NCI-H460 (cell line): Measurements from ENCODE around the gene OR7A17. TPM values are rescaled to one million over a fixed set of nuclear protein-coding genes. Genes with fewer than 3 reads are reported as not detected.

Experiments
- DNase-seq: peaks from one replicate; pipeline ENCODE4 v3.0.0-alpha.2; 2016; ENCODE audit warnings: low read depth; ENCODE audit errors: extremely low read depth
- polyA plus RNA-seq: library from polyadenylated mRNA; depleted of rRNA; stranded (reverse); fragments of >200 nt; gene quantifications from 2 replicates; pipeline ENCODE4 v1.2.3, GENCODE V29; 2014; cell fraction: nucleus; rRNA removed
- total RNA-seq: library from RNA; depleted of rRNA; stranded (reverse); fragments of >200 nt; shearing (Covaris generic); gene quantifications from 2 replicates; pipeline ENCODE4 v1.2.3, GENCODE V29; 2014; rRNA removed

OR7A17 gene
- total RNA-seq: not detected in 2 replicates
- not detected in 2 replicates for polyA plus RNA-seq

DNA sequence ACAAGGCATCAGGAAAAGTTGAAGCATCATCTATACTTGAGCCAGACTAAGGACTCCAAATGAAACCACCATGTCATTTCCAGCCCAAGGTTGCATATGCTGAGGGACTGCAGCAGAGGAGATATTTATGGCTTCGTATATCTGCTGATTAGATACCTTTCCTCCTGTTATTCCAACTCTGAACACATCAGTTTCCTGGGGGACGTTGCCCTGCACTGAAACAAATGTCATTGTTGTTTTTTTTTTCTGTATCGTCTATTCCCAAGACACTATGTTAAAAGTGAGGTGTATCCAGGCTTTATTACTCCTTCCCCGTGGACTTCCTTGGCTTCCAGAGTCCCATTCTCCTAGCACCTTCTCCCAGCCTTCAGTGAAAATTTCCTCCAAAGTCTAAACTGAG is at the start of gene OR7A17:
Gene OR7A17 (minus strand): TSS at position 101 of the 400 bp plus-strand sequence. CDS start 4,777 bp downstream, outside the sequence.
- no peak for DNase-seq

DNA sequence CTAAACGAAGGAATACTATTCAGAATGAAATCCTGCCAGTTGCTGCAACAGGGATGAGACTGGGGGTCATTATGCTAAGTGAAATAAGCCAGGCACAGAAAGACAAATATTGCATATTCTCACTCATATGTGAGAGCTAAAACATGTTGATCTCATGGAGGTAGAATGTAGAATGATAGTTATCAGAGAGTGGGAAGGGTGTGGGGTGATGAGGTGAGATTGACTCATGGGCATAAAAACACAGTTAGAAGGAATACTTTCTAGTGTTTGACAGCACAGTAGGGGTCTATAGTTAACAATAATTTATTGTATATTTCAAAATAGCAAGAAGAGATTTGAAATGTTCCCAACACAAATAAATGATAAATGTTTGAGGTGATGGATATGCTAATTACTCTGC is 47.6 kb upstream of the OR7A17 start:
- no peak for DNase-seq

DNA sequence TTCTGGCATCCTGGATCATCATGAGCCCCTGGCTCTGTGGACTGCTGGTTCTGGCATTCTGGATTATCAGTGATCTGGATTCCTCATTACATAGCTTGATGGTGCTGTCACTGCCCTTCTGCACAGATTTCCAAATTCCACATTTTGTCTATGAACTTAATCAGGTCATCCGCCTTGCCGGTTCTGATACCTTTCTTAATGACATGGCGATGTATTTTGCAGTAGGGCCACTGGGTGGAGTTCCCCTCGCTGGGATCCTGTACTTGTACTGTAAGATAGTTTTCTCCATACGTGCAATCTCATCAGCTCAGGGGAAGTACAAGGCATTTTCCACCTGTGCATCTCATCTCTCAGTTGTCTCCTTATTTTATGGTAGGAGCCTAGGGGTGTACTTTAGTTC is 30.9 kb upstream of the OR7A17 start:
- DNase-seq: no peak

DNA sequence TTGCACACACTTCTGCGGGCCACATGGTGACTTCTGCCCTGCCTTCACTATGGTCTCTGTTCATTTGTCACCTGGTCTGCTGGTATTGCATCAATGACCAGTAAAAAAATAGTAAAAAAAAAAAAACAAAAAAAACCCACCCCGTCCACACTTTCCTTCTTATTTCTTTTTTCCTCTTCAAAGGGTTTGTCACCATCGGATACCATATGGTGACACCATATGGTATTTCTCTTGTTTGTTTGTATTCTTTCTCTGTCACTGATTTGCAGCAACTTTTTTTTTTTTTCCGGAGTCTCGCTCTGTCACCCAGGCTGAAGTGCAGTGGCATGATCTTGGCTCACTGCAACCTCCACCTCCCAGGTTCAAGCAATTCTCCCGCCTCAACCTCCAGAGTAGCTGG is 29.2 kb upstream of the OR7A17 start:
- no peak for DNase-seq

DNA sequence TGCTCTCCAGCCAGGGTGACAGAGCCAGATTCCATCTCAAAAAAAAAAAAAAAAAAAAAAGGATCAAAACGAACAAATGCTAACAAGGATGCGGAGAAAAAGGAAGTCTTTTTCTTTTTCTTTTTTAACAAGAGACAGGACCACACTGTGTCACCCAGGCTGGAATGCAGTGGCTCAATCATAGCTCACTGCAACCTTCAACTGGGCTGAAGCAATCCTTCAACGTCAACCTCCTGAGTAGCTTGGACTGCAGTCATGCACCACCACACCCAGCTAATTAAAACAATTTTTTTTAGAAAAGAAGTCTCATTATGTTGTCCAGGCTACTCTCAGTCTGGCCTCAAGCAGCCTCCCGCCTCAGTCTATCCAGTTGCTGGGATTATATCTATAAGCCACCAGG is 20.8 kb upstream of the OR7A17 start:
- DNase-seq: no peak

DNA sequence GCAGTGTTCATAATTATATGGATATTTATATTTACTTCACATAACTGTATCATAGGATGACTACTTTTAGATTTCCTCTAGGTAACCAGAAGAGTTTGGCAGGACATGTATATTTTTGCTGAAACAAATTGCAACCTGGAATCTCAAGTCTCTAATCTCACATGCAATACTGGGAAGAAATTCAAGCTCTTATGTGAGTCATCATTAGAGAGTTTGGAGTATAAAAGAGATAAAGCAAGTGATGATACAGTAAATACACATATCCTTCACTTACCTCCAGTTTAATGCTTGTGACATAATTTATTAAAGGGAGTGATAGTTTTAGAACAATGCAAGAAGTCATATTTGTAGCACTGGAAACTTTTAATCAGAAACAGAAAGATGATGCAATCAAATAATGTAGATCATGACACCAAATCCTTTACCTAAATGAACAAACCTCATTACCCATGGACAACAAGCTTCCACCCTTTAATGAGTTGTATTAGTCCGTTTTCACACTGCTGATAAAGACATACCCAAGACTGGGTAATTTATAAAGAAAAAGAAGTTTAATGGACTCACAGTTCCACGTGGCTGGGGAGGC is 15.8 kb upstream of the OR7A17 start:
- no peak for DNase-seq

DNA sequence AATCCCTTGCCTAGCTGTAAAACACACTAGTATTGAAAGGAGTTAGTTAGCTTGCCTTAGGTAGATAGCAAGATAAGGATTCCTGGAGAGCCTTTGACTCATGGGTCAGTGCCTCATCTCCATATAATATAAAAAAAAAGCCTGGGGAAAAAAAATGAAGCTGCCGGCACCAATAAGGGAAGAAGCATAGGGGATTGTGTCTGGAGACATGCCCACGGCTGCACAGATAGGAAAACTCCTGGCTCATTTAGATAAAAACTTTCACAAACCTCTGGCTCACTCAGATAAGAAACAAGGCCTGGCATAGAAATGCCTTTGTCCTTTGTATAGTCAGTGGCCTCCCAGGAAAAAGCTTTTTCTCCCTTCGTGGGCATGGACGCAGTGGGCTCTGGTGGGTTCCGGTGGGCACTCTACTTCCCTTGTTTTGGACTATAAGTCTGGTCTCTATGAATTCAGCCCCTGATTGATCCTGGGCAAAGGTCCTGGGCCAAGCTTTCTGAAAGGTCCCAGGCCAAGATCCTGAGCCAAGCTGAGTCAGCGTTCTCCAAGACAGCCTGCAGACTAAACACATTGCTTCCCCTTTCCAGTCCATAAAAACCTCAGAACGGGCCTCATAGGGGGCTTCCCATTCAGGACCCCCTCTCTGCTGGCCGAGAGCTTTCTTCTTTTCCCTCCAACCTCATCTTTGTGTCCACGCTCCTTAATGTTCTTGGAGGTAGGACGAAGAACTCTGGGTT is 4.9 kb upstream of the OR7A17 start:
- no peak for DNase-seq

DNA sequence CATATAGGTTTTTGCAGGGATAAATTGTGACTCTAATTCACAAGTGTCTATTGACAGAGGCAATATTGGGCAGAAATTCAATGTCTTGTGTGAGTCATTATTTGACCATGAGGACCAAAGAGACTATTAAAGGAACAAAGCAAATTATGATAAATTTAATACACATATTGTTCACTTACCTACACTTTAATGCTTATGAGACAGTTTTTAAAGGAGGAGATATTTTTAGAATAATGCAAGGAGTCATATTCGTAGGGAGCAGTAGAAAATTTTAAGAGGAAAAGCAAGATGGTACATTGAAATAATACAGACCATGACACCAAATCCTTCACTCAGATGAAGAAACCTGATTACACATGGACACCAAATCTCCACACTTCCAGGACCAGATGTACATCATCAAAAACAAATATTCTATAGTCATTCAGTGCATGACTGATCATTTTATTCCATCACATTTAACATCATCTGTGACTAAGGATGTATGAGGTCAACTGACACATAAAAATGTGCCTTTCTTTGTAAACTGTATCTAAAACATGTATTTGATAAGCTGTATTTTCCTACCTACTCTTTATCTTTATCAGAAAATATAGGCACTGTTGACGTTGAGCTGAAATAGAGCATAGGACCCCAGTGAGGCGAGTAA is 4.2 kb upstream of the OR7A17 start:
- DNase-seq: no peak

DNA sequence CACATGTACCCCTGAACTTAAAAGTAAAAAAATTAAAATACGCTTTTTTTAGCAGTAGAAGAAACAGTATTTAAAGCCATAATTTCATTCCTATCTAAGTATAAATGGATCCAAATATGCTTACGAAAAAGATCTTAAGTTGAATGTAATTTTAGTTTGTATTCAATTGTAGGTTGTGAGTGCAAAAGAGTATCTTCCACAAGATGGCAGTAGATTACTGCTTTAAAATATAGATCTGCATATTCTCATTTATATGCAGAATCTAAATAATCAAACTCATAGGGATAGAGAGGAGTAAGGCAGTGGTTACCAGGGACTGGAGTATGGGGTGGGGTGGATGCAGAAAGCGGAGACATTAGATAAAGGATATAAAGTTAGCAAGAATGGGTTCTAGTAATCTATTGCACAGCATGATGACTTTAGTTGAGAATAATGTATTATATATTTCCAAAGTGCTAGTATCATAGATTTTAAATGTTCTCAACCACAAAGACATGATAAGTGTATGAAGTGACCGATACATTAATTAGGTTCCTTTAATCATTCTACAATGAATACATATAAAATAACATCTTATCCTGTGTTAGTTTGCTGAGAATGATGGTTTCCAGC is 14.2 kb downstream of the OR7A17 start:
- DNase-seq: peak; percentile 15

DNA sequence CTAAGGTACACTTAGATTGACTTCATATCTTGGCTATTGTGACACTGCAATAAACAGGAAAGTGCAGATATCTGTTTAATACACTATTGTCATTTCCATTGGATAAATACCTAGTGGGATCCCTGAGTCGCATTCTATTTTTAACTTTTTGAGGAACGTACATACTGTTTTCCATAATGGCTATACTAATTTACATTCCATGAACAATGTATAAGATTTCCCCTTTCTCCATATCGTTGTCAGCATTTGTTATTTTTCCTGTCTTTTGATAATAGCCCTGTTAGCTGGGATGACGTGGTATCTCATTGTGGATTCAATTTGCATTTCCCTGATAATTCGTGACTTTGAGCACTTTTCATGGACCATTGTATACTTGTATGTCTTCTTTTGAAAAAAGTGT is 17.4 kb downstream of the OR7A17 start:
- DNase-seq: no peak

DNA sequence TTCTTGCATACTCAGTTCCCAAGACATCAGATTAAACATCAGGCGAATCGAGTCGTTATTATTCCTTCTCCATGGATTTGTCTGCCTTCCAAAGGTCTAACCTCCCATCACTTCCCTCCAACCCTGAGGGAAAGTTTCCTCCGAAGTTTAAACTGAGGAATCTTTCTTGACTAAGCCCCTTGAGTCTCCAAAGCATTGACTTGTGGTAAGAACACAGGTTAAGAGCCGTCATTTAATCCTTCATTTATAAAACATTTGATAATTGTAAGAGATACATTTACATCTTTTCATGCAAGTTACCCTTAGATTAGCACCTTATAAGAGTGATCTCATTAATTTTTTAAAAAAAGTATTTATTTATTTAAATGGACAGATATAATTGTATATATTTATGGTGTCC is 37.1 kb downstream of the OR7A17 start, which contains the start of gene OR7A10:
Gene OR7A10 (minus strand): TSS at position 101 of the 400 bp plus-strand sequence. CDS start 7,045 bp downstream, outside the sequence.
- DNase-seq: no peak

DNA sequence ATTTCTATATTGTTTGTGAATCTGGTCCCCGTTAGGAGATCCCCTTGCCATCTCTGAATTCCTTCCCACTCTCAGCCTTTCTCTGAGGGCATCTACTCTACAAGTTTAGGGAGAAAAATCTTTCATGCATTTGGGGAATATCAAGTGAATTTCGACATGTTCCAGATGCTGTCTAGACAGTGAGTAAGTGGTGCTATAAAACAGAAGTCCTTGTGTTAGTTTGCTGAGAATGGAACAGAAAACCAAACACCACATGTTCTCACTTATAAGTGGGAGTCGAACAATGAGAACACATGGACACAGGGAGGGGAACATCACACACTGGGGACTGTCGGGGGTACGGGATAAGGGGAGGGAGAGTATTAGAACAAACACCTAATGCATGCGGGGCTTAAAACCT is 42.4 kb downstream of the OR7A17 start:
- no peak for DNase-seq

DNA sequence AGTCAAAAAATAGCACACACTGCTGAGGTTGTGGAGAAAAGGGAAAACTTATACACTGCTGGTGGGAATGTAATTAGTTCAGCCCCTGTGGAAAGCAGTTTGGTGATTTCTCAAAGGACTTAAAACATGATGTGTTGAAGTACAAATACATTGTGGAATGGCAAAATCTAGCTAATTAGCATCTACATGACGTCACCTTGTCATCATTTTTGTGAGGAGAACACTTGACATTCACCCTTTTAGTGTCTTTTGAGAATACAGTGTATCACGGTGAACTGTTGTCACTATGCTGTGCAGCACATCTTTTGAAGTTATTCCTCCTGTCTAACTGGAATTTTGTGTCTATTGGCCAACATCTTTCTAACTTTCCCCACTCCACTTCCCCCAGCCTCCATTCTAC is 42.8 kb downstream of the OR7A17 start:
- DNase-seq: no peak

DNA sequence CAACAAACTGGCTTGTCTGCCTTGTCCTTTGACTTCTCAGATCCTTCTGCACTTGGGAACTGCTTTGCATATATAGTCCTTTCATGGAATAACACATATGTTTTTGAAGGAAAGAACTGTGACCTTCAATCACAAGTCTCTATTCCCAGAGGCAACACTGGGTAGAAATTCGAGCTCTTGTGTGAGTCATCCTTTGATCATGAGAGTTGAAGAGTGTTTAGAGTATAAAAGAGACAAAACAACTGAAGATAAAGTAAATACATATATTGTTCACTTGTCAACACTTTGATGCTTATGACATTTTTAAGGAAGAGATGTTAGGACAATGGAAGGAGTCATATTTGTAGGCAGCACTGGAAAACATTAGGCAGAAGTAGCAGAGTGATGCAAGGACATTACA is 45.7 kb downstream of the OR7A17 start:
- no peak for DNase-seq

DNA sequence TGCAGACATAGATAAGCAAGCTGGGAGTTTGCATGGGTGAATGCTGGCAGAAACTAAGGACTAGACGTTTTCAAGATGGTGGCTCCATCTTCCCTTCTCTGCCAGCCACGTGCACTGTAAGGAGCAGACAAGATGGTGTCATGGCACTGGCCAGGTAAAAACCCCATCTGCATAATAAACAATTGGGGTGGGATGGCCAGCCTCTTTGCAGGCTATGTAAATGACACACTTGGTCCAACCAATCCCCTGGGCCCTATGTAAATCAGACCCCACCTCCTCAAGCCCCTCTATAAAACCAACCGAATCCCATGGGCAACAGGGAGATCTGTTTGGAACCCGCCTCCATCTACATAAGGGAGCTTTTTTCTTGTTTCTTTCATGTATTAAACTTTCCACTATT is 48.5 kb downstream of the OR7A17 start:
- no peak for DNase-seq

DNA sequence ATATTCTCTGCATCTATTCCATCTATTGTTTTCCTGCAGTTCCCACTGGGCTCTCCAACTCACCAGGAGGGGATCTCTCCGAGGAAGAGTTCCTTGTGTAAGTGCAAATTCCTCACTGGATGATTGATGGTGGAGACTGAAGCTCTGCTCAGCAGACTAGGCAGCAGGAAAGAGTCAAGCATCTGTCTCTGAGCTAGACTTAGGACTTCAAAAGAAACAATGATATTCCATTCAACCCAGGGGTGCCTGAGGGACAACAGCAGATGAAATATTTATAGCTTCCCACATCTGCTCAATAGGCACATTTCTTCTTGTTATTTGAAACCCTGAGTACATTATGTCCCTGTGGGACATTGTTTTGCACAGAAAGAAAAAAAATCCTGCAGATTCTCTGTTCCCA is 50.9 kb downstream of the OR7A17 start, which contains the start of the genes OR7A5 and OR7C1:
Gene OR7A5 (minus strand): TSS at position 175 of the 400 bp plus-strand sequence. CDS start 6,944 bp downstream, outside the sequence.
Gene OR7C1 (minus strand): TSS at position 175 of the 400 bp plus-strand sequence. CDS start 35,049 bp downstream, outside the sequence.
- no peak for DNase-seq

DNA sequence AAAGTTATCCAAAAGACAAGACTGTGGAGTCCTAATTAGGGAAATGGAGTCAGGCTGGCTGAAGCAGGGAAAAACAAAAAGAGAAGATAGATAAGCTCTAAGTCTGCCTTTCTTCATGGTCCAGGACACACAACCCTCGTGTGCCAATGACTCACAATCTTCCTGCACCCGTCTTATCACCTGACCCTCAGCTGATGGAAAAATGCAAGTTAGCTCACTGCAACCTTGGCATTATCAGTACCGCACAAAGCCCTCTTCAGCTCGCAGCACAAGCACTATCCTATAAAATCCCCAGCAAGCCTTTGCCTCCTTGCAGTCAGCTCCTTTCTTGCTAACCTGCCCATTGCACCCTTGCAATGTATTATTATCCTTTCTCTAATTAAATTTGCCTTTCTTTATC is 55.2 kb downstream of the OR7A17 start:
- DNase-seq: no peak
